ENCODE data around the gene OR56A3. TPM values are rescaled to one million over a fixed set of nuclear protein-coding genes. Genes with fewer than 3 reads are reported as not detected.

Gene OR56A3
- total and polyA plus RNA-seq, 2 experiments from 2014 or later: not detected

DNA sequence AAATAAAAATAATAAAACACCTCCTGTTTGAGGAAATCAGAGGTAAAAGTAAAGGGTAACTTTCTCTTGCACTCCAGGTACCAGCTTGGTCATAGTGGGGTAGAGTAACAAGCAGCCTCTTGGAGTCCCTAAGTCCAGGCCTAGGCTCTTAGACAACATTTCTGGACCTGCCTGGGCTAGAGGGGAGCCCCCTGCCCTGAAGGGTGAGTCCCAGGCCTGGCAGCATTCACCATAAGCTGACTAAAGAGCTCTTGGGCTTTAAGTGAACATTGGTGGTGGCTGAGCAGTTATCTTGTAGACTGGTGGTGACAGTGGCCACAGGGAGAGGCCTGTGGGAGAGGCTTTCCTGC, 18.6 kb upstream of the OR56A3 start:
- H3K27ac ChIP-seq: no peak overlapping the region
- H3K9me3 ChIP-seq (ENCODE audit: low read depth): no peaks in the 10 kb centered on the region
- H3K4me3 ChIP-seq: no peak overlapping the region
- H3K36me3 ChIP-seq: no peaks in the 10 kb centered on the region
- no peak for DNase-seq (ENCODE audit: low read depth in 1 of 2, low spot score in 1 of 2)
- TF ChIP-seq, protein P1, sequence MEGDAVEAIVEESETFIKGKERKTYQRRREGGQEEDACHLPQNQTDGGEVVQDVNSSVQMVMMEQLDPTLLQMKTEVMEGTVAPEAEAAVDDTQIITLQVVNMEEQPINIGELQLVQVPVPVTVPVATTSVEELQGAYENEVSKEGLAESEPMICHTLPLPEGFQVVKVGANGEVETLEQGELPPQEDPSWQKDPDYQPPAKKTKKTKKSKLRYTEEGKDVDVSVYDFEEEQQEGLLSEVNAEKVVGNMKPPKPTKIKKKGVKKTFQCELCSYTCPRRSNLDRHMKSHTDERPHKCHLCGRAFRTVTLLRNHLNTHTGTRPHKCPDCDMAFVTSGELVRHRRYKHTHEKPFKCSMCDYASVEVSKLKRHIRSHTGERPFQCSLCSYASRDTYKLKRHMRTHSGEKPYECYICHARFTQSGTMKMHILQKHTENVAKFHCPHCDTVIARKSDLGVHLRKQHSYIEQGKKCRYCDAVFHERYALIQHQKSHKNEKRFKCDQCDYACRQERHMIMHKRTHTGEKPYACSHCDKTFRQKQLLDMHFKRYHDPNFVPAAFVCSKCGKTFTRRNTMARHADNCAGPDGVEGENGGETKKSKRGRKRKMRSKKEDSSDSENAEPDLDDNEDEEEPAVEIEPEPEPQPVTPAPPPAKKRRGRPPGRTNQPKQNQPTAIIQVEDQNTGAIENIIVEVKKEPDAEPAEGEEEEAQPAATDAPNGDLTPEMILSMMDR (IDR thresholded peaks at IDR 0.05; ENCODE audit: low read depth, low read length): no peak
- H3K4me1 ChIP-seq (ENCODE audit: low read depth): no peaks in the 10 kb centered on the region
- H3K27me3 ChIP-seq: no peaks in the 10 kb centered on the region

DNA sequence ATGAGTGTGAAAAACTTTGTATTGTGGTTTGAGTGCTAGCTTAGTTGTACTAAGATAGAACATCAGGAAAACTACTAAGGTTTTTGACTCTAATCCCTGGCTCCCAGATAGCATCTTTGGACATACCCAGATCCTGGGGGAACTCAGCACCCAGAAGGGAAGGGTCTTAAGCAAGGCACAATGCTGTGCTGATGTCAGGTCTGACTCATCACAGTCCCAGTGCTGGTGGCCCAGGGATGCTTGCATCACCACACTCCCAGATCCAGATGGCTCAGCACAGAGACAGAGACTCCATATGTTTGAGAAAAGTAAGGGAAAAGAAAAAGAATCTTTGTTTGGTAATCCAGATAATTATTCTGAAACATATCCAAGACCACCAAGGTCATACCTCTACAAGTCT, 18.3 kb upstream of the OR56A3 start:
- no peak overlapping the region for H3K4me3 ChIP-seq
- TF ChIP-seq, protein P1 (IDR thresholded peaks at IDR 0.05; ENCODE audit: low read depth, low read length): no peak
- H3K9me3 ChIP-seq (ENCODE audit: low read depth): no peaks in the 10 kb centered on the region
- H3K36me3 ChIP-seq: no peaks in the 10 kb centered on the region
- H3K27me3 ChIP-seq: no peaks in the 10 kb centered on the region
- H3K4me1 ChIP-seq (ENCODE audit: low read depth): no peaks in the 10 kb centered on the region
- DNase-seq (ENCODE audit: low read depth in 1 of 2, low spot score in 1 of 2): no peak
- H3K27ac ChIP-seq: no peak overlapping the region

DNA sequence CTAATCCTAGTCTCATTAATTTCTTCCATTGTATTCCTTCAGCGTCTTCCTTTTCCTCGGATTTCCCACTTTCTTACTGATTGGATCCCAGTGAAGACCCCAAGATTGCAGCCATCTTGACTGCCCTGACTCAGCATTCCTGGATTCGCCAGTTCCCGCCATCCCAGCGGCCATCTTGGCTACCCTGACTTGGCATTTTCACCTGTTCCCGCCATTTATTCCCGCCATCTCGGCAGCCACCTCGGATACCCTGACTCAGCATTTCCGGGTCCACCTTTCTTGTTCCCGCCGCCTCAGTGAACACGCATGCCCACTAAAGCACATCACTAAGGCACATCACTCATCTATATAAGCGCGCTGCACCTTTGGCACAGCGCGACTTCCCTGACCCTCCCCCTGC, 13.8 kb upstream of the OR56A3 start:
- H3K4me3 ChIP-seq: no peak overlapping the region
- H3K27me3 ChIP-seq: no peaks in the 10 kb centered on the region
- H3K27ac ChIP-seq: no peak overlapping the region
- no peaks in the 10 kb centered on the region for H3K9me3 ChIP-seq (ENCODE audit: low read depth)
- TF ChIP-seq, protein P1 (IDR thresholded peaks at IDR 0.05; ENCODE audit: low read depth, low read length): no peak
- DNase-seq (ENCODE audit: low read depth in 1 of 2, low spot score in 1 of 2): no peak
- H3K36me3 ChIP-seq: no peaks in the 10 kb centered on the region
- no peaks in the 10 kb centered on the region for H3K4me1 ChIP-seq (ENCODE audit: low read depth)

DNA sequence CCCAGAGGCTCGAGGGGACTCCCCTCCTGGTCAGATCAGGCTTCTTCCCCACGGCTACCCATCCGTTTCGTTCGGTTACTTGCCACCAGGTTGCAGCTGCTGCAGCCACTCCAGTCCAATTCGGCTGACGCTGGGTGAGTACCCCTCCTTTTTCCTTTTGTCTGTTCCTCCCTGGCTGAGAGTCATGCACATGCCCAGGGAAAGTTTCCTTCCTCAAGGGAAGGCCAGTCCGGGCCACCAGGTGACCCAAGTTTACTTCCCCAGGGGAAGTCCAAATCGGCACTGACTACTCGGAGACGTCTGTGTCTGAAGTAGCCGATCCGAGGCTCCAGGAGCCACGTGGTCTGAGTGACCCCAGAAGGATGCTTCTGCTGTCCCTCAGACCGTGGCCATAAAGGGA, 13.2 kb upstream of the OR56A3 start:
- TF ChIP-seq, protein P1 (IDR thresholded peaks at IDR 0.05; ENCODE audit: low read depth, low read length): no peak
- Histone ChIP-seq H3K9me3 (ENCODE audit: low read depth) (no peaks in the 10 kb centered on the region), H3K4me1 (ENCODE audit: low read depth) (no peaks in the 10 kb centered on the region), H3K27me3 (no peaks in the 10 kb centered on the region), H3K27ac (no peak overlapping the region), H3K36me3 (no peaks in the 10 kb centered on the region), H3K4me3 (no peak overlapping the region)
- DNase-seq (ENCODE audit: low read depth in 1 of 2, low spot score in 1 of 2): no peak

DNA sequence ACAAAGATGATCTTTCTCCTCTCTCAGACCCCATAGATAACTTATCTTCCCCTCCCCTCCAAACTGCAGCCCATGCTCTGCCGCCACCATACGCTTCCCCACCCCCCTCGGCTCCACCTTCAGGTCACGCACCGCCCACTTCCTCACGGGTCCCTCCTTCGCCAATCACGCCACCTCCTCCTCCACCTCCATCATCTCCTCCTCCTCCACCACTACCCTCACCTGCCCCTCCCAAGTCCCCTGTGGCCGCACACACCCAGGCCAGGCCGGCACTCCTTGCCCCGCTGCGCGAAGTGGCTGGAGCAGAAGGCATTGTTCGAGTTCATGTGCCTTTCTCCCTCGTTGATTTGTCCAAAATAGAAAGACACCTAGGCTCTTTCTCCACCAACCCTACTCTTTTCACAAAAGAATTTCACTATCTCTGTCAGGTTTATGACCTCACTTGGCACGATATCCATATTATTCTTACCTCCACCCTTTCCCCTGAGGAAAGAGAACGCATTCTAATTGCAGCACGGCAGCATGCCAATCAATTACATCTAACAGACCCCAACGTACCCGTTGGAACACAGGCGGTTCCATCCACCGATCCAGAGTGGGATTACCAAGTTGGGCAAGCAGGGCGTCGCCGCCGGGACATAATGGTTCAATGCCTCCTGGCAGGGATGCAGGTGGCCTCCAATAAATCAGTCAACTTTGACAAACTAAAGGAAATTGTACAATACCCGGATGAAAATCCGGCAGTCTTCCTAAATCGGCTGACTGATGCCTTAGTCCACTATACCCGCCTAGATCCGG, 12.3 kb upstream of the OR56A3 start:
- no peak for DNase-seq (ENCODE audit: low read depth in 1 of 2, low spot score in 1 of 2)
- TF ChIP-seq, protein P1 (IDR thresholded peaks at IDR 0.05; ENCODE audit: low read depth, low read length): no peak

More for the DNA sequence above, 12.3 kb upstream of the OR56A3 start:
- H3K4me3 ChIP-seq: no peak overlapping the region
- no peak overlapping the region for H3K27ac ChIP-seq
- H3K9me3 ChIP-seq (ENCODE audit: low read depth): no peaks in the 10 kb centered on the region
- H3K27me3 ChIP-seq: no peaks in the 10 kb centered on the region
- no peaks in the 10 kb centered on the region for H3K4me1 ChIP-seq (ENCODE audit: low read depth)
- no peaks in the 10 kb centered on the region for H3K36me3 ChIP-seq

Measured in cardiac muscle cell (in vitro differentiated cells and primary cell).